ENCODE data around the gene FOXA3.

GRCh38 chr19:45897261-45897812 is 33.2 kb downstream of the FOXA3 start:
- TF ChIP-seq CTCF (IDR thresholded peaks at IDR 0.05; ENCODE audit: borderline replicate concordance, extremely low read depth, low read length, poor library complexity, severe bottlenecking) (no peak), EZH2 (IDR thresholded peaks at IDR 0.05; ENCODE audit: borderline replicate concordance, low read depth, low read length, severe bottlenecking) (no peak)
